HG03378 (cell line): ENCODE measurements around the gene EHHADH.

ENCODE experiments used
- ATAC-seq: cut with Tn5 transposase; IDR thresholded peaks from one replicate; pipeline ENCODE4 v1.9.1; 2021; ENCODE audit warnings: mild to moderate bottlenecking, moderate library complexity; ENCODE audit not compliant: unreplicated experiment

Gene EHHADH

GRCh38 chr3:185151101-185151963 is 102.5 kb downstream of the EHHADH start:
- no peak for ATAC-seq

GRCh38 chr3:185150561-185150960 is 103.3 kb downstream of the EHHADH start:
- no peak for ATAC-seq

GRCh38 chr3:185149591-185149990 is 104.3 kb downstream of the EHHADH start:
- no peak for ATAC-seq

- no peak for ATAC-seq
Measured at GRCh38 chr3:185145511-185145910, 108.3 kb downstream of the EHHADH start.

GRCh38 chr3:185144784-185145183 is 109.1 kb downstream of the EHHADH start:
- ATAC-seq, result no peak
